Natural killer cell (primary cell): Measurements from ENCODE around the gene SGSM2. TPM values are rescaled to one million over a fixed set of nuclear protein-coding genes. Genes with fewer than 3 reads are reported as not detected.

Source experiments
- ATAC-seq, 3 donors: fragments of 150-1000 bp in 2 of 3; fragments of 200-7000 bp in 1 of 3; cut with Tn5 transposase; 1 replicate in 1 of 3; 2 replicates in 2 of 3; pipeline ENCODE4 v1.10.0; 2021; ENCODE audit warnings: mild to moderate bottlenecking in 2 of 3, moderate library complexity in 2 of 3
- DNase-seq, 2 donors: peaks; one replicate each; pipeline versions ENCODE4 v3.0.0 to v3.0.0-alpha.2; 2013 to 2021; ENCODE audit warnings: mixed read lengths in 1 of 2
- H3K27ac ChIP-seq: one replicate; pipeline ENCODE4 v1.5.1; 2013; ENCODE audit warnings: mild to moderate bottlenecking, low read length
- H3K27me3 ChIP-seq: one replicate; pipeline ENCODE4 v1.6.1; 2013; ENCODE audit warnings: low read length; ENCODE audit not compliant: control insufficient read depth, insufficient read depth
- H3K36me3 ChIP-seq: one replicate; pipeline ENCODE4 v1.6.1; 2013; ENCODE audit warnings: low read length; ENCODE audit not compliant: control insufficient read depth, insufficient read depth
- H3K4me1 ChIP-seq: one replicate; pipeline ENCODE4 v1.6.1; 2013; ENCODE audit warnings: low read length; ENCODE audit not compliant: control insufficient read depth, insufficient read depth
- H3K4me3 ChIP-seq: one replicate; pipeline ENCODE4 v1.5.1; 2013; ENCODE audit warnings: low read length
- H3K9me3 ChIP-seq: one replicate; pipeline ENCODE4 v1.6.1; 2013; ENCODE audit warnings: low read length; ENCODE audit not compliant: control insufficient read depth, insufficient read depth
- H3K27ac Mint-ChIP-seq, 2 donors: one replicate each; pipeline ENCODE4 v1.8.0; 2022; ENCODE audit warnings: mild to moderate bottlenecking in 2 of 2, mixed read lengths in 2 of 2, moderate library complexity in 1 of 2
- H3K27me3 Mint-ChIP-seq, 2 donors: one replicate each; pipeline ENCODE4 v1.8.0; 2022; ENCODE audit warnings: low read depth in 2 of 2, mixed read lengths in 2 of 2
- H3K36me3 Mint-ChIP-seq: one replicate; pipeline ENCODE4 v1.8.0; 2022; ENCODE audit warnings: mixed read lengths
- H3K4me1 Mint-ChIP-seq, 2 donors: one replicate each; pipeline ENCODE4 v1.8.0; 2022; ENCODE audit warnings: mixed read lengths in 2 of 2
- H3K4me3 Mint-ChIP-seq: one replicate; pipeline ENCODE4 v1.8.0; 2022; ENCODE audit warnings: mild to moderate bottlenecking, moderate library complexity, mixed read lengths
- H3K9me3 Mint-ChIP-seq, 2 donors: one replicate each; pipeline ENCODE4 v1.8.0; 2022; ENCODE audit warnings: mixed read lengths in 2 of 2
- WGBS: methylation state at CpG from one replicate; pipeline ENCODE4 v1.1.7; 2013; ENCODE audit warnings: missing lambda C conversion rate; ENCODE audit not compliant: insufficient coverage; 5-methylcytosine and 5-hydroxymethylcytosine counted together
- intact Hi-C: fragments of 100-400 bp; cut with micrococcal nuclease; formaldehyde crosslinking; loops from one replicate; pipeline ENCODE4 v1.14.2; 2022
- total RNA-seq, 4 donors: library from RNA; stranded (reverse); fragments of 120-200 nt in 1 of 4; gene quantifications; one replicate each; pipeline versions ENCODE4 v1.2.3 to v1.2.4, GENCODE V29; 2013 to 2022
- TF ChIP-seq, protein P1 (sequence below): fragments of 200-600 bp; IDR thresholded peaks from one replicate; pipeline ENCODE4 v1.8.0; 2022; ENCODE audit warnings: antibody characterized with exemption

SGSM2 gene
- total RNA-seq, 3 donors from 2014 or later (not counting 1 experiment from before 2014, with no cell fraction given) = 65.4 to 75.7 (median 73.6) TPM

DNA sequence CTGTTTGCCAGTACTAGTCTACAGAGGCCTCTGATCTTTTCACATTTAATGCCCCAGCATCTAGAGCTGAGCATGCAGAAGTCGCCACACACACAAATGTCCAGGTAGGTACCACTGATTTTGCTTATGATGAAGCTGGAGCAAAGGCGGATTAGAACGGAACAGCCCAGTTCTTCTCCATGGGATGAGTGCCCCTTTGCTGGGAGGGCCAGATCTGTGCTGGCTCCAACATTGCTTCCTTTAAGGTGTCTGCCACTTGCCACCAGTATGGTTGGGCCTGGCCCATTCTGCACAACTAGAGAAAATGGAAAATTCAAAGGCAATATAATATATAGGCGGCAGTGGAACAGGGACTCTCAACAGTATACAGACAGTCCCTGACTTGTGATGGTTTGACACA lies 65.7 kb downstream of the SGSM2 start:
- Mint-ChIP-seq H3K4me1 (peaks cover 20 to 42% of the 10 kb centered on the region in 2 donors), H3K4me3 (peak overlapping the region; percentile 82), H3K9me3 (no peaks in the 10 kb centered on the region), H3K36me3 (no peaks in the 10 kb centered on the region), H3K27me3 (no peaks in the 10 kb centered on the region), H3K27ac (peak overlapping the region; percentile 93 to 99)
- Histone ChIP-seq H3K4me3 (no peak overlapping the region), H3K36me3 (no peaks in the 10 kb centered on the region), H3K27ac (no peak overlapping the region), H3K4me1 (peaks cover 25% of the 10 kb centered on the region), H3K27me3 (no peaks in the 10 kb centered on the region), H3K9me3 (no peaks in the 10 kb centered on the region)
- no peak for DNase-seq
- no peak for ATAC-seq
- 96% methylated on average over 4 of the region's 4 CpGs for WGBS
- TF ChIP-seq, protein P1, sequence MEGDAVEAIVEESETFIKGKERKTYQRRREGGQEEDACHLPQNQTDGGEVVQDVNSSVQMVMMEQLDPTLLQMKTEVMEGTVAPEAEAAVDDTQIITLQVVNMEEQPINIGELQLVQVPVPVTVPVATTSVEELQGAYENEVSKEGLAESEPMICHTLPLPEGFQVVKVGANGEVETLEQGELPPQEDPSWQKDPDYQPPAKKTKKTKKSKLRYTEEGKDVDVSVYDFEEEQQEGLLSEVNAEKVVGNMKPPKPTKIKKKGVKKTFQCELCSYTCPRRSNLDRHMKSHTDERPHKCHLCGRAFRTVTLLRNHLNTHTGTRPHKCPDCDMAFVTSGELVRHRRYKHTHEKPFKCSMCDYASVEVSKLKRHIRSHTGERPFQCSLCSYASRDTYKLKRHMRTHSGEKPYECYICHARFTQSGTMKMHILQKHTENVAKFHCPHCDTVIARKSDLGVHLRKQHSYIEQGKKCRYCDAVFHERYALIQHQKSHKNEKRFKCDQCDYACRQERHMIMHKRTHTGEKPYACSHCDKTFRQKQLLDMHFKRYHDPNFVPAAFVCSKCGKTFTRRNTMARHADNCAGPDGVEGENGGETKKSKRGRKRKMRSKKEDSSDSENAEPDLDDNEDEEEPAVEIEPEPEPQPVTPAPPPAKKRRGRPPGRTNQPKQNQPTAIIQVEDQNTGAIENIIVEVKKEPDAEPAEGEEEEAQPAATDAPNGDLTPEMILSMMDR = no peak
- intact Hi-C loops = loop anchor here (5.0 kb wide), 1 partner anchor 361 kb away; the partner anchor contains the start of gene OVCA2

DNA sequence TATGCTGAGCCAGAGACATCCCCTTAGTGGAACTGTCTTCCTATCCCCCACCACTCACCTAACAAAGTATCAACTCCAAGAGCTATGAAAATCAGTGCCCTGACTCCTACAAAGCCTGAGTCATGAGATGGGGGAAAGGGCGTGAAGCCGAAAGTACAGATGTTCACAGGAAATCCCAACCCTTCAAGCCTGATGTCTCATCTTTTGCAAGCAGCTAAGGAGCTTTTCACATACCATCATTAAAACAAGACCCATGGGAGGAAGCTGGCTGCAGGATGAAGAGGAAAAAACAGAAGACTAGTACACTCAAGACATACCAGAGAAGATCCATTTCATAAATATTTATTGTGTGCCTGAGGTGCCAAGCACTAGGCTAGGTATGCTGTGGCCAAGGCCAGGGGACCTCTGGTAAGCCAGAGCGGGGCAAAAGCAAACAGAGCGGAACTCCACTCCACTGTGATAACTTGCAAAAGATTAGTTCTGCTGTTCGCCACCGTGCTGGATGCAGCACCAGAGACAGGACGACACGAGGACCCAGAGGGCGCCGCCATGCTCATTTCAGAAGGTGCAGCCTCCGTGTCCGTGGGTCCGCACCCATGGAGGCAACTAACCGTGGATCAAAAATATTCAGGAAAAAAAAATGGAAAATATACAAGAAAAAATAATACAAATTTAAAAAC lies 68.1 kb downstream of the SGSM2 start:
- TF ChIP-seq, protein P1 = no peak
- Histone ChIP-seq H3K9me3 (no peaks in the 10 kb centered on the region), H3K27me3 (no peaks in the 10 kb centered on the region), H3K27ac (no peak overlapping the region), H3K36me3 (no peaks in the 10 kb centered on the region), H3K4me3 (no peak overlapping the region), H3K4me1 (peaks cover 8% of the 10 kb centered on the region)
- Mint-ChIP-seq H3K4me3 (no peak overlapping the region), H3K9me3 (no peaks in the 10 kb centered on the region), H3K36me3 (no peaks in the 10 kb centered on the region), H3K27ac (no peak overlapping the region), H3K4me1 (peaks cover 9 to 22% of the 10 kb centered on the region in 2 donors), H3K27me3 (no peaks in the 10 kb centered on the region)
- DNase-seq (no peak), ATAC-seq (no peak)
- intact Hi-C loops = no loop called here
- WGBS = 95% methylated on average over 11 of the region's 14 CpGs

DNA sequence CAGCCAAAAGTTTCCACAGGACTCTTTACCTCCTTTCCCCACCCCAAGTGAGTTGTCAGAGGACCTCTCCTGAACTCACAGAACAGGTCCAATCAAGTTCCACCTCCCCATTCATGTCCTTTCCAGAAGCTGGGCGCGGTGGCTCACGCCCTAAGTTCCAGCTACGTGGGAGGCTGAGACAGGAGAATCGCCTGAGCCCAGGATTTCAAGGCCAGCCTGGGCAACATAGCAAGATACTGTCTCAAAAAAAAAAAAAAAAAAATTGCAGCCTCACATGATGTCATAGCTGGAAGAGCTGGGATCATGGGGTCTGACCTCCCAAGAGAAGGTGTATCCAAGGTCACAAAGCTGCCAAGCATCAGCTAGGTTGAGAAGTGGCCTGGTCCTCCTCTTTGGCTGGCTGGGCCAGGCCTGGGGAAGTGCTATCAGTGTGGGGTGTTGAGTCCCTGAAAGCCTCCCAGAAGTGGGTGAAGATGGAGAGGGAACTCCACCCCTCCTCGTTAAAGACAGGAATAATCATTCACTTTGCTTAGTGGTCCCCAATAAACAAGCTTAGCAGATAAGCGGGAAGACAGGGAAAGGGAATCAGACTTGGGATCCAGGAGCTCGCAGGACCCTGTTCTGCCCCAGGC lies 69.1 kb downstream of the SGSM2 start:
- Mint-ChIP-seq H3K27ac (no peak overlapping the region), H3K4me1 (peaks cover 7 to 15% of the 10 kb centered on the region in 2 donors), H3K9me3 (no peaks in the 10 kb centered on the region), H3K36me3 (no peaks in the 10 kb centered on the region), H3K4me3 (no peak overlapping the region), H3K27me3 (no peaks in the 10 kb centered on the region)
- no peaks in the 10 kb centered on the region for H3K36me3 ChIP-seq
- ATAC-seq (no peak), DNase-seq (no peak)
- H3K27ac ChIP-seq = no peak overlapping the region
- TF ChIP-seq, protein P1 = no peak
- 93% methylated on average over 8 of the region's 8 CpGs for WGBS
- no peaks in the 10 kb centered on the region for H3K27me3 ChIP-seq
- H3K9me3 ChIP-seq = no peaks in the 10 kb centered on the region
- no peak overlapping the region for H3K4me3 ChIP-seq
- intact Hi-C loops = no loop called here
- peaks cover 8% of the 10 kb centered on the region for H3K4me1 ChIP-seq
